Measurements from ENCODE around the gene SERPINB6.

The SERPINB6 gene

GRCh38 chr6:2948228-2949025 lies 22.9 kb downstream of the SERPINB6 start:
- Histone ChIP-seq H3K4me3 (replicated peaks; ENCODE audit: insufficient read depth, low read length) (no peak overlapping the region), H3K27ac (replicated peaks) (no peak overlapping the region), H3K27me3 (ENCODE audit: insufficient read depth, poor library complexity, severe bottlenecking) (no peaks in the 10 kb centered on the region)
- TF ChIP-seq SPI1 (IDR thresholded peaks at IDR 0.05; ENCODE audit: borderline replicate concordance, low read depth) (no peak), REST (IDR thresholded peaks at IDR 0.05; ENCODE audit: insufficient replicate concordance, low read depth) (no peak), CTCF (IDR thresholded peaks at IDR 0.05; ENCODE audit: insufficient read depth, low read length) (no peak), GABPA (IDR thresholded peaks at IDR 0.05; ENCODE audit: low read depth) (no peak), POLR2AphosphoS5 (IDR thresholded peaks at IDR 0.05; ENCODE audit: low read depth) (no peak)
- DNase-seq (ENCODE audit: low read depth in 1 of 2, low spot score in 1 of 2), result no peak

DNA sequence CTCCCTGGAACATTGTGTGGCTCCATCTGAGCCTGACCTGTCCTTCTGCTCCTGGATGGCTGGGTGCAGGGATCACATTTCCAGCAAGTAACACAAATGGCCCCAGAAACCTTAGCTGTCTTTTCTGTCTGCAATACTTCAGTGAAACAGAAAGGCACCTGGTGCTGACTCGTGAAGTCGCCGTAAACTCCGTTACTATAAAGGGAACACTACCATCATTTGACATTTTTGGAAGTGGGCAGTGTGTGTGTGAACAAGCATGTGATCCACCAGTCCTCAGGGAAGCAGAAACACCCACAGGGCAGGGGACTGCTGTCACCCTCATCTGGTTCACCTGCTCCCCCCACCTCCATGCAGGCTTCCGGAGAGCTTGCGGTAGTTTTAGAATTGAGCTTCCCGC lies 23.9 kb downstream of the SERPINB6 start:
- Histone ChIP-seq H3K4me3 (replicated peaks; ENCODE audit: insufficient read depth, low read length) (no peak overlapping the region), H3K27ac (replicated peaks) (no peak overlapping the region), H3K27me3 (ENCODE audit: insufficient read depth, poor library complexity, severe bottlenecking) (no peaks in the 10 kb centered on the region)
- no peak for DNase-seq (ENCODE audit: low read depth in 1 of 2, low spot score in 1 of 2)
- TF ChIP-seq GABPA (IDR thresholded peaks at IDR 0.05; ENCODE audit: low read depth) (no peak), SPI1 (IDR thresholded peaks at IDR 0.05; ENCODE audit: borderline replicate concordance, low read depth) (no peak), REST (IDR thresholded peaks at IDR 0.05; ENCODE audit: insufficient replicate concordance, low read depth) (no peak), POLR2AphosphoS5 (IDR thresholded peaks at IDR 0.05; ENCODE audit: low read depth) (no peak), CTCF (IDR thresholded peaks at IDR 0.05; ENCODE audit: insufficient read depth, low read length) (no peak)

DNA sequence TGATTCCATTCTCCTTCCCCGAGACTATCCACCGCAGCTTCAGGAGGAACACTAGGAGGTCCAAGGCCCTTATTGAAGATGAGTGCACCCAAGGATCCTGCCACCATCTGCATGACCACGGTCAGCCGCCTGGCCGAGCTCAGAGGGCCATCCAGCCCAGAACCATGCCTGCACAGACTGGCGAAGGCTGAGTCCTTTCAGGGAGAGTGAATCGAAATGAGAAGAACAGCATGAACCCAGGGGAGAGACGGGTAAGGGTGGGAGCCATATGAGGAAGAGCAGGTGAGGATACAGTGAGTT lies 26.3 kb downstream of the SERPINB6 start:
- TF ChIP-seq REST (IDR thresholded peaks at IDR 0.05; ENCODE audit: insufficient replicate concordance, low read depth) (no peak), CTCF (IDR thresholded peaks at IDR 0.05; ENCODE audit: insufficient read depth, low read length) (no peak), SPI1 (IDR thresholded peaks at IDR 0.05; ENCODE audit: borderline replicate concordance, low read depth) (no peak), POLR2AphosphoS5 (IDR thresholded peaks at IDR 0.05; ENCODE audit: low read depth) (no peak), GABPA (IDR thresholded peaks at IDR 0.05; ENCODE audit: low read depth) (no peak)
- no peak overlapping the region for H3K27ac ChIP-seq (replicated peaks)

More for the DNA sequence above, 26.3 kb downstream of the SERPINB6 start:
- Histone ChIP-seq H3K27me3 (ENCODE audit: insufficient read depth, poor library complexity, severe bottlenecking) (no peaks in the 10 kb centered on the region), H3K4me3 (replicated peaks; ENCODE audit: insufficient read depth, low read length) (no peak overlapping the region)
- DNase-seq (ENCODE audit: low read depth in 1 of 2, low spot score in 1 of 2), result no peak

All from HL-60 (cell line).